CD4-positive, alpha-beta T cell (primary cell): ENCODE measurements around the gene C2. TPM values are rescaled to one million over a fixed set of nuclear protein-coding genes. Genes with fewer than 3 reads are reported as not detected.

Experiments
- ATAC-seq: fragments of 200-7000 bp; cut with Tn5 transposase; one replicate; pipeline ENCODE4 v1.10.0; 2022; ENCODE audit warnings: mild to moderate bottlenecking; ENCODE audit not compliant: poor library complexity
- CTCF ChIA-PET: fragments of 350-600 bp; sonication (Branson Sonifier 250); formaldehyde crosslinking; loops from one replicate; lab custom pipeline; 2021; ENCODE audit warnings: antibody characterized with exemption, inconsistent platforms; lab: Charles Lee
- POLR2A ChIA-PET: fragments of 350-600 bp; sonication (Branson Sonifier 250); formaldehyde crosslinking; loops from one replicate; lab custom pipeline; 2021; ENCODE audit warnings: antibody characterized with exemption, inconsistent platforms; lab: Charles Lee
- DNase-seq, 14 experiments: peaks; one replicate each; pipeline ENCODE4 v3.0.0-alpha.2; 2013 to 2020; ENCODE audit warnings: mixed read lengths in 2 of 14
- H3K27ac ChIP-seq, 2 donors: one replicate each; pipeline versions ENCODE4 v1.5.1 to v1.7.0; 2013; ENCODE audit warnings: low read length in 2 of 2, low read depth in 1 of 2, mild to moderate bottlenecking in 1 of 2
- H3K27me3 ChIP-seq, 2 experiments: 1 replicate in 1 of 2; 2 replicates in 1 of 2; pipeline versions ENCODE4 v1.6.1 to v1.7.0; 2013; ENCODE audit warnings: low read length in 2 of 2, control low read depth in 1 of 2, mild to moderate bottlenecking in 1 of 2, moderate library complexity in 1 of 2; ENCODE audit not compliant: insufficient read depth in 2 of 2, control insufficient read depth in 1 of 2
- H3K36me3 ChIP-seq: one replicate; pipeline ENCODE4 v1.6.1; 2013; ENCODE audit warnings: low read length, control low read depth; ENCODE audit not compliant: insufficient read depth
- H3K4me1 ChIP-seq: one replicate; pipeline ENCODE4 v1.6.1; 2013; ENCODE audit warnings: low read length, control low read depth; ENCODE audit not compliant: insufficient read depth
- H3K4me3 ChIP-seq: one replicate; pipeline ENCODE4 v1.5.1; 2013; ENCODE audit warnings: mild to moderate bottlenecking, low read length, moderate library complexity
- H3K9me3 ChIP-seq, 2 experiments: 1 replicate in 1 of 2; 2 replicates in 1 of 2; pipeline versions ENCODE4 v1.6.1 to v1.7.0; 2013; ENCODE audit warnings: low read length in 2 of 2, mild to moderate bottlenecking in 2 of 2, control low read depth in 1 of 2, moderate library complexity in 1 of 2; ENCODE audit not compliant: control insufficient read depth in 1 of 2, insufficient read depth in 1 of 2
- H3K27ac Mint-ChIP-seq: one replicate; pipeline ENCODE4 v1.8.0; 2020; ENCODE audit warnings: mixed read lengths
- H3K27me3 Mint-ChIP-seq: one replicate; pipeline ENCODE4 v1.8.0; 2021; ENCODE audit warnings: mixed read lengths
- H3K36me3 Mint-ChIP-seq: one replicate; pipeline ENCODE4 v1.8.0; 2021; ENCODE audit warnings: low read depth, mixed read lengths
- H3K4me1 Mint-ChIP-seq: one replicate; pipeline ENCODE4 v1.8.0; 2021; ENCODE audit warnings: low read depth, mixed read lengths
- H3K4me3 Mint-ChIP-seq: one replicate; pipeline ENCODE4 v1.8.0; 2020; ENCODE audit warnings: mild to moderate bottlenecking, mixed read lengths
- H3K9me3 Mint-ChIP-seq: one replicate; pipeline ENCODE4 v1.8.0; 2020; ENCODE audit warnings: mixed read lengths
- CTCF ChIP-seq: fragments of 200-600 bp; IDR thresholded peaks from one replicate; pipeline ENCODE4 v1.8.0; 2022; ENCODE audit warnings: antibody characterized with exemption, mild to moderate bottlenecking
- intact Hi-C, 2 experiments: fragments of 100-400 bp; cut with DNase I in 1 of 2; cut with micrococcal nuclease in 1 of 2; formaldehyde crosslinking; loops; one replicate each; pipeline versions ENCODE4 v1.15.1 to v1.9.0; 2023 to 2025; cut with DNase I, micrococcal nuclease
- total RNA-seq, 174 experiments: library from RNA in 2 of 174; stranded (reverse) in 2 of 174; gene quantifications; one replicate each; pipeline ENCODE4 v1.2.3 and lab custom pipeline; 2021 to 2026

The C2 gene
- total RNA-seq, 2 experiments from 2014 or later = 1.4 to 2.3 TPM

GRCh38 chr6:31947864-31948263 lies 20.3 kb downstream of the C2 start:
- intact Hi-C loops = no loop called here

GRCh38 chr6:31948306-31948705 lies 20.8 kb downstream of the C2 start:
- H3K4me1 Mint-ChIP-seq = no peaks in the 10 kb centered on the region
- intact Hi-C loops = no loop called here
- no peak overlapping the region for H3K4me3 Mint-ChIP-seq
- no peak overlapping the region for H3K4me3 ChIP-seq
- H3K27ac Mint-ChIP-seq = no peak overlapping the region
- no peak for DNase-seq
- no peaks in the 10 kb centered on the region for H3K4me1 ChIP-seq
- peaks cover 18% of the 10 kb centered on the region for H3K36me3 ChIP-seq
- H3K27me3 Mint-ChIP-seq = peaks cover 4% of the 10 kb centered on the region
- no peaks in the 10 kb centered on the region for H3K9me3 ChIP-seq
- no peak for TF ChIP-seq CTCF
- H3K9me3 Mint-ChIP-seq = no peaks in the 10 kb centered on the region
- H3K27ac ChIP-seq = no peak overlapping the region
- H3K27me3 ChIP-seq = peaks cover 0 to 12% of the 10 kb centered on the region in 2 experiments
- H3K36me3 Mint-ChIP-seq = peaks cover 20% of the 10 kb centered on the region
- no peak for ATAC-seq
- POLR2A ChIA-PET = no interaction called here
- CTCF ChIA-PET = no interaction called here

More at GRCh38 chr6:31947864-31948263, 20.3 kb downstream of the C2 start:
- DNase-seq (no peak), ATAC-seq (no peak)
- H3K9me3 ChIP-seq = no peaks in the 10 kb centered on the region
- Mint-ChIP-seq H3K27me3 (peaks cover 4% of the 10 kb centered on the region), H3K4me1 (no peaks in the 10 kb centered on the region), H3K4me3 (no peak overlapping the region), H3K27ac (no peak overlapping the region), H3K36me3 (peaks cover 15% of the 10 kb centered on the region), H3K9me3 (no peaks in the 10 kb centered on the region)
- TF ChIP-seq CTCF = no peak
- peaks cover 14% of the 10 kb centered on the region for H3K36me3 ChIP-seq
- ChIA-PET POLR2A (no interaction called here), CTCF (no interaction called here)
- no peak overlapping the region for H3K27ac ChIP-seq
- peaks cover 0 to 14% of the 10 kb centered on the region in 2 experiments for H3K27me3 ChIP-seq
- H3K4me3 ChIP-seq = no peak overlapping the region
- H3K4me1 ChIP-seq = no peaks in the 10 kb centered on the region

GRCh38 chr6:31948753-31949413 lies 21.4 kb downstream of the C2 start:
- CTCF ChIA-PET = interaction anchor here (0.5 kb wide), 1 partner anchor 159 kb away, joined by 3 read pairs; no protein-coding TSS in a partner anchor
- Histone ChIP-seq H3K4me3 (no peak overlapping the region), H3K9me3 (no peaks in the 10 kb centered on the region), H3K27ac (no peak overlapping the region), H3K27me3 (peaks cover 0 to 10% of the 10 kb centered on the region in 2 experiments), H3K4me1 (no peaks in the 10 kb centered on the region), H3K36me3 (peaks cover 24% of the 10 kb centered on the region)
- DNase-seq (peak in 1 of 14 experiments; percentile 60), ATAC-seq (no peak)
- Mint-ChIP-seq H3K9me3 (no peaks in the 10 kb centered on the region), H3K4me3 (no peak overlapping the region), H3K27me3 (peaks cover 4% of the 10 kb centered on the region), H3K27ac (no peak overlapping the region), H3K4me1 (no peaks in the 10 kb centered on the region), H3K36me3 (peaks cover 26% of the 10 kb centered on the region)
- intact Hi-C loops = no loop called here
- TF ChIP-seq CTCF = no peak
- POLR2A ChIA-PET = no interaction called here
